Skeletal muscle tissue (tissue), 4 donors: ENCODE measurements around the gene SLC40A1. TPM values are rescaled to one million over a fixed set of nuclear protein-coding genes. Genes with fewer than 3 reads are reported as not detected.

Experiments used
- H3K27ac ChIP-seq: one replicate; pipeline ENCODE4 v1.7.0; 2013; ENCODE audit warnings: mild to moderate bottlenecking, low read depth, low read length, inconsistent platforms
- H3K27me3 ChIP-seq, 3 donors: one replicate each; pipeline ENCODE4 v1.7.0; 2013; ENCODE audit warnings: low read length in 3 of 3; ENCODE audit not compliant: control insufficient read depth in 3 of 3, insufficient read depth in 3 of 3
- H3K36me3 ChIP-seq, 3 donors: one replicate each; pipeline ENCODE4 v1.7.0; 2013; ENCODE audit warnings: low read length in 3 of 3; ENCODE audit not compliant: control insufficient read depth in 3 of 3, insufficient read depth in 3 of 3
- H3K4me1 ChIP-seq, 3 donors: one replicate each; pipeline ENCODE4 v1.7.0; 2013; ENCODE audit warnings: low read length in 3 of 3, mild to moderate bottlenecking in 3 of 3; ENCODE audit not compliant: control insufficient read depth in 3 of 3, insufficient read depth in 3 of 3
- H3K4me3 ChIP-seq, 3 donors: one replicate each; pipeline ENCODE4 v1.7.0; 2013; ENCODE audit warnings: low read length in 3 of 3
- H3K9ac ChIP-seq, 3 donors: one replicate each; pipeline ENCODE4 v1.7.0; 2013; ENCODE audit warnings: low read length in 3 of 3, mild to moderate bottlenecking in 3 of 3, moderate library complexity in 2 of 3, low read depth in 1 of 3
- H3K9me3 ChIP-seq, 3 donors: one replicate each; pipeline ENCODE4 v1.7.0; 2013; ENCODE audit warnings: low read length in 3 of 3; ENCODE audit not compliant: control insufficient read depth in 3 of 3
- total RNA-seq: library from RNA; depleted of rRNA; stranded (reverse); fragments of >200 nt; gene quantifications from one replicate; pipeline ENCODE4 v1.2.3, GENCODE V29; 2014
- donor health status: Osteomylitis.

Gene SLC40A1
- total RNA-seq, 1 donor from 2014 or later: 97.6 TPM

DNA sequence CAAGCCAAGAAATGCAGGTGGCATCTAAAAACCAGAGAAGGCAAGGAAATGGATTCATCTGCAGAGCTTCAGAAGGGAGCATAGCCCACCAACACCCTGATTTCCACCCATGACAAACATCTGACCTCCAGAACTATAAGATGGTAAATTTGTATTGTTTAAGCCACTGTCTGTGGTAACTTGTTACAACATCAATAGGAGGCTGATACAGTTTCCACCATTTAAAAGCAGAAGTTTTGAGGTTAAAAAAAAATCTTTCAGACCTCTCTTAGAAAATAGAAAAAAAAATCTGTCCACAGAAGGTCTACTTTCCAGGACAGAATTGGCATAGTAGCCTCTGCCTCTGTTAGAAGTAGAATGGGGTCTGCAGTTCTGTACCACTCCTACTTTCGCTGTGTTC lies 37.2 kb downstream of the SLC40A1 start:
- Histone ChIP-seq H3K27ac (peak overlapping the region; percentile 80), H3K4me1 (peaks cover 11 to 29% (median 27%) of the 10 kb centered on the region in 3 donors), H3K36me3 (no peaks in the 10 kb centered on the region), H3K4me3 (no peak overlapping the region), H3K9me3 (no peaks in the 10 kb centered on the region), H3K27me3 (no peaks in the 10 kb centered on the region), H3K9ac (no peak overlapping the region)

DNA sequence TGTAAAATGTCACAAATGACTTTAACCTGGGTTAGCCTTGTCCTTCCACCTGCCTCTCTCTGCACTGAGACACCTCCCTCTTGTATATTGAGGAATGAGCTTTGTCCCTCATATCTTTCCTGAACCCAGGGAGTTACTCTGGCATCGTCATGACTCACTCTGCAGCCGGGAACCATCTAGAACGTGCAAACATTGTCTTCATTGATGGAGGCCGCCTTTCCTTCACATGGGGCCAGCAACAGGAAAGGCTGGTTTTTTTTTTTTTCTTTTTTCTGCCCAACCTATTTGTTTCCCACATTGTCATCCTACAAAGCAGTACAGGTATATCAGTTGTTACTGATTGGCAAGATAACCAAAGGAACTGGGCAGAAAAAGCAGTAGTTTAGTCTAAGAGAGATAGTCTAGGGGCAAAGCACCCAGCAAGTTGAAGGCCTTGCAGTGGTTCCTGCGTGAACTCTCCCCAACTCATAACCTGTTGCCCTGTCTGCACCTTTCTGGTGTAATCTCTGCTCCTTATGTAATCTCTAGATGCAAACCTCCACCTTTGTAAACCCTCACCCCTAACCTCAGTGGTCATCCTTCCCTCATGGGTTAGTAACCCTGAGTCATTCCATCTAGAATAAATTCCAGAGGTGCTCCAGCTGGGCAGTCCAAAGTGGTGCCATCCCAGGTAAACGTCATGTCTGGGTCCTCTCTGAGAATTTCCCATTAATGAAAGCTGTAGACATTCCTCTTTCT lies 38.3 kb downstream of the SLC40A1 start:
- Histone ChIP-seq H3K9me3 (no peaks in the 10 kb centered on the region), H3K4me1 (peaks cover 11 to 27% (median 24%) of the 10 kb centered on the region in 3 donors), H3K4me3 (no peak overlapping the region), H3K36me3 (no peaks in the 10 kb centered on the region), H3K27ac (peak overlapping the region; percentile 32), H3K27me3 (no peaks in the 10 kb centered on the region), H3K9ac (no peak overlapping the region)

DNA sequence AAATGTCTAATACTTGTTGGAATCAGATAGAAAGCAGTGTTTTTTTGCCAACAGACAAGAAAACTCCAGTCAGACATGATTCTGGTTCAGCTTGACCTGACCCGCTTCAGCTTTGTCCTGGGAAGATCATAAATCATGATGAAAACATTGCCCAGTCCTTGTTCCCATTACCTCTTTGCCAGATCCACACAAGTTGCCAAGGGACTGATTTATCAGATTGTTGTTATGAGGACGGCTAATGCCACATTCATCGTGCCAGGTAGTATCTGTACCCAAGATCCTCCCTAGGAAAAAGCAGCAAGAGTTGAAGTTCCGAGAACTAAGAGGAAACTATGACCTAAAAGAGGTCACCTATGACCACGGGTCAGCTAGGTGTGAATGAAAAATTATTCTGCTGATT lies 39.0 kb downstream of the SLC40A1 start:
- Histone ChIP-seq H3K36me3 (no peaks in the 10 kb centered on the region), H3K27ac (peak overlapping the region; percentile 32), H3K9me3 (no peaks in the 10 kb centered on the region)

DNA sequence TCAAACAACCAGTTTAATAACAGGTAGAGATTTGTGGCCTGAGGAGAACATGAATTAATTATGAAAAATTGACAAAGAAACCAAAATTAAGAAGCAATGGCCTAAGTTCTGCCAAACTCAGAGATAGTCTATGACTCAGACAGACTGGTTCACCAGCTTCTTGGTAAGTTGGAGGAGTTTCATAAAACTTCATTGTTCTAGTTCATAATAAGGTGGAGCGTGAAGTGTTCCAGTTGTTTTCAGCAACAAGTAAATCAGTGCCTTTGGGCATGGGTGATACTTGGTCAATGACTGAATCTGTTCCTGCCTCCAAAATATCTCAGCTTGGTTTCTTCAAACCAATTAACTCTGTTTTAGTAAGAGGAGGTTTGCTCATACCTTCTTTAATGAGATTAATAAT lies 40.0 kb downstream of the SLC40A1 start:
- Histone ChIP-seq H3K27ac (no peak overlapping the region), H3K4me1 (peaks cover 11 to 27% (median 17%) of the 10 kb centered on the region in 3 donors)

More for the DNA sequence above, 39.0 kb downstream of the SLC40A1 start:
- Histone ChIP-seq H3K4me3 (no peak overlapping the region), H3K27me3 (no peaks in the 10 kb centered on the region), H3K4me1 (peaks cover 11 to 27% (median 24%) of the 10 kb centered on the region in 3 donors), H3K9ac (no peak overlapping the region)

DNA sequence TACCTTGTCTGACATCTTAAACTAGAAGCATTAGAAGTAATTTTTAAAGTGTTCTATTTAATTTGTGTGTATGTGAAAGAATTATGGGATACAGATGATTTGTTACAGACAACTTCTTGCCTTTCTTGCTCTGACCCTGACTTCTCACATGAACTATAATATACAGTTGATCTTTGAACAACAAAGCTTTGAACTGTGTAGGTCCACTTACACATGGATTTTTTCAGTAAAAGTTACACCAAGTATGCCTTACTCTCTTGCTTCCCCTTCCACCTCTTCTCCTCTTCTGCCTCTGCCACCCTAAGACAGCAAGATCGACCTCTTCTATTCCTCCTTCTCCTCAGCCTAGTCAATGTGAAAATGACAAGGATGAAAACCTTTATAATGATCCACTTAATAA lies 42.2 kb downstream of the SLC40A1 start:
- H3K9me3 ChIP-seq: no peaks in the 10 kb centered on the region
- no peaks in the 10 kb centered on the region for H3K27me3 ChIP-seq
- H3K4me1 ChIP-seq: peaks cover 11 to 22% (median 13%) of the 10 kb centered on the region in 3 donors
- no peak overlapping the region for H3K4me3 ChIP-seq
- H3K36me3 ChIP-seq: no peaks in the 10 kb centered on the region
- H3K27ac ChIP-seq: no peak overlapping the region
- H3K9ac ChIP-seq: no peak overlapping the region

More for the DNA sequence above, 40.0 kb downstream of the SLC40A1 start:
- H3K9ac ChIP-seq: no peak overlapping the region
- no peaks in the 10 kb centered on the region for H3K27me3 ChIP-seq
- no peaks in the 10 kb centered on the region for H3K9me3 ChIP-seq
- no peak overlapping the region for H3K4me3 ChIP-seq
- no peaks in the 10 kb centered on the region for H3K36me3 ChIP-seq

DNA sequence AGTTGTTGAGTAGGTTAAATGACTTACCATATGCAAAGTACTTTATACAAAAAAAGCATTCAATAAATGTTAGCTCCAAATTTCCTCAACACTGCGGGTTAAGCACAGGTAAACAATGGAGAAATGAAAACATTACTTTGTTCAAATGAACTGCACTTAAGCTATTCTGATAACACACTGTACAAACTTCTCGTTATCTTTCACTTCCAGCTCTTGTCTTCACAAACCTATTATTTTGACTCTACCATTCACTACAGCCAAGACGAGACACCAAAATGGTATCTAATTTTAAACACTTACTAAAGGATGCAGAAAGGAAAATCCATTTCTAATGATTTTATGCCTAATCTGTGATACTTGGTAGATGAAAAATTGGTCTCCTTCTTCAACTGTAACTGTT lies 43.8 kb downstream of the SLC40A1 start:
- H3K27me3 ChIP-seq: no peaks in the 10 kb centered on the region
- H3K4me3 ChIP-seq: no peak overlapping the region
- no peak overlapping the region for H3K9ac ChIP-seq
- H3K4me1 ChIP-seq: peaks cover 11 to 22% (median 13%) of the 10 kb centered on the region in 3 donors
- H3K9me3 ChIP-seq: no peaks in the 10 kb centered on the region
- H3K27ac ChIP-seq: no peak overlapping the region
- no peaks in the 10 kb centered on the region for H3K36me3 ChIP-seq

DNA sequence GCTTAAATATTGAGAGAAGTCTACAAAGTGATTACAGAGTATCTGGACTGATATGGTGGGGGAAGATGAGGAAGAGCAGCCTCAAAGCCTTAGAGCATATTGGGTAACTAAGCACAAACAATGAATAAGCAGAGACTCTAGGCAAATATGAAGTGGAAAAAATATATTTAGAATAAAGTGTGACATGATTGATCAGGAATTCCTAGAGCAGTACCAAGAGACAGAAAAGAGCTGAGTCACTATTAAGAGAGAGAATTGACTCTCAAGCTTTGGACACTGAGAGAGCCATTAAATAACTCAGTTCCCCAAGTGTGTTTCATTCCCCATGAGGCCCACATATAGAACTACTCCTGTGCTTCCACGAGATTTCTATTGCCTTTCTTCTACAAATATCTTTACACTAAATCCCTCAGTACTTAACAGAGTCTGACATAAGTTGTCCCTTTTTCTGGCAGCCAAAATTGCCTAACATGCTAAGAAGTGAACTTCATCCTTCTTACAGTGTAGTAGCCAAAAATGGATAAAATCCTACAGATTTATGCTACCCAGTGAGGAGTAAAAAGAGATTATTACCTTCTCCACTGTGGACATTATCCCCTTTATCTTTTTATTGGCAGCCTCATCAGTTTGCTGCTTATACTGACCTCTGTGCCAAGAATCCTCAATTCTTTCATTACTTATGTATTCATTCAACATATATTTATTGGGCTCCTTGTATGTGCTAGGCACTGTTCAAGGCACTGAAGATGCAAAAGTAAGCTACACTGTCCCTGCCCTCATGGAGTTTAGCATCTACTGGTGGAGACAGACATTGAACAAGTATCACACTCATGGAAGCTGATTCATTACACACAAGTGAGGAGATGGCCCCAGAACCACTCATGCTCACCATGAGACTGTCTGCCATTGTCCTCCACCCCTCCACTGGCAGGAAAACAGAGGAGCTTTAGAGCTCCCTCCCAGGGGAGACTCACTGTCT lies 45.4 kb downstream of the SLC40A1 start:
- H3K27ac ChIP-seq: peak overlapping the region; percentile 59
- no peak overlapping the region for H3K9ac ChIP-seq

DNA sequence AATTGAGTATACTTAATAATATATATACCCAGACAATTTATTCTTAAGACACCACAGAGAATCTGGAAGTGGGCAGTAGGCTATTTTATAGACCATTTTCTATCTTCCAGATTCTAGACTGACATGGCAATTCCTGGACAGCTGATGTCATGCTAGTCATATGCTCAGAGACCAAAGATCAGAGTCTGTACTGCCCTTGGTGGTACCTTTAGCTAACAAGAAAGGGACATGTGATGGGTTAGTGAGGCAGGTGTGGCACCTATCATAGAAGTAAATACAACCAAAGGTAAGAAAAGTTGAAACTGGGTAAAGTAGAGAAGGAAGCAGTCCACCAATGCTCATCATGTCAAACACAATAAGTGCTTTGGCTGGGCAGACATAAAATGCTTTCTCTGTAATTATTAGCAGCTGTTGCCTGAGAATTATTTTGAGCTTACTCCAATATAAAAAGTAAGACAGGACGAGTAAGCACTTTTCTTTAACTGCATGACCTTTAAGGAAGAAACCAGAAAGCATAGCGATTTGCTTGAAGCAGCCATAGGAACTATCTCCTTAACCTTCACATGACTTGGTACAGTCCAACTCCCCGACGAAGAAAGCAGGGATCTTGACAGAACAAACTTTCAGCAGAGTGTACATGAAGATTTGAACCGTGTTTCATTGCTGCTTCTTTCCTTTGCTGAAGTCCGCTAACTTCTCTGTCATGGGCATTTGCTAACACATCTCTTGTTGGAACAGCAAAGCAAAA lies 47.1 kb downstream of the SLC40A1 start:
- Histone ChIP-seq H3K27me3 (no peaks in the 10 kb centered on the region), H3K9ac (no peak overlapping the region)

More for the DNA sequence above, 45.4 kb downstream of the SLC40A1 start:
- H3K4me3 ChIP-seq: peak overlapping the region in 1 of 3 donors; percentile 25
- H3K9me3 ChIP-seq: no peaks in the 10 kb centered on the region
- no peaks in the 10 kb centered on the region for H3K36me3 ChIP-seq
- H3K4me1 ChIP-seq: peaks cover 7 to 13% (median 8%) of the 10 kb centered on the region in 3 donors
- H3K27me3 ChIP-seq: no peaks in the 10 kb centered on the region

DNA sequence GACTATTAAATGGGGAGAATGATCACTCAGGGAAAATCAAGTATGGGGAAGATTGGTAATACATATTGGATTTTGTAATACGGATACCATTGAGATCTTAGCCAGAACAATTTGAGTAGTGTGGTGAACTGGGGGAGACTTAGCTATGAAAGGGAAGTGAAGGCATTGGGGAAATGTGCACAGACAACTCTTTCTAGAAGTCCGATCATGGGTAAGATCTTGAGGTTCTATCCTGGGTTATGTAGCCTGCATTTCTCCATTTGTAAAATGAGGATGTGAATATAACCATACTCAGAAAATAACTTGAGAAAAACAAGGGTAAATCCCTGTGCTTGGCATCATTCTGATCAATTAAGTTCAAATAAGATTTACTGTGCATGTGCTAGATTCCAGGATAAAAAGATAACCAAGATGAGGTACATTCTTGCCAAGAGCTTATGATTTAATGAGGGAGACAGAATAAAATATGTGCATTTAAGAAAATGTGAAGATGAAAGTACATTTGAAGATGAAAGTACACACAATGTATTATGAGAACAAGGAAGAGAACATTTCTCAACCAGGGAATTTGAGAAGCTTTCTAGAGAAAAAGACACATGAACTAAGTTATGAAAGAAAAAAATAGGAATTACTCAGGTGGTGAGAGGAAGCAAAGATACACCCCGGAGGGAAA lies 49.5 kb downstream of the SLC40A1 start:
- Histone ChIP-seq H3K27ac (peak overlapping the region; percentile 2), H3K4me3 (no peak overlapping the region), H3K36me3 (no peaks in the 10 kb centered on the region), H3K4me1 (peaks cover 7 to 18% (median 8%) of the 10 kb centered on the region in 3 donors), H3K9me3 (no peaks in the 10 kb centered on the region), H3K9ac (no peak overlapping the region), H3K27me3 (no peaks in the 10 kb centered on the region)

More for the DNA sequence above, 47.1 kb downstream of the SLC40A1 start:
- Histone ChIP-seq H3K4me1 (peaks cover 7 to 13% (median 8%) of the 10 kb centered on the region in 3 donors), H3K36me3 (no peaks in the 10 kb centered on the region), H3K9me3 (no peaks in the 10 kb centered on the region), H3K27ac (peak overlapping the region; percentile 59), H3K4me3 (no peak overlapping the region)
